HEK293T (cell line): ENCODE data around the gene BCR.

Source experiments
- ARNT ChIP-seq: fragments of 450-650 bp; IDR thresholded peaks from 2 replicates; pipeline ENCODE4 v1.6.1; 2017; ENCODE audit warnings: mild to moderate bottlenecking
- FOXK2 ChIP-seq: fragments of 450-650 bp; IDR thresholded peaks from 2 replicates; pipeline ENCODE4 v1.6.1; 2016; ENCODE audit warnings: mild to moderate bottlenecking
- FOXM1 ChIP-seq: fragments of 450-650 bp; IDR thresholded peaks from 2 replicates; pipeline ENCODE4 v1.6.1; 2017; ENCODE audit warnings: mild to moderate bottlenecking, borderline replicate concordance
- HDGF ChIP-seq: fragments of 450-650 bp; IDR thresholded peaks from 2 replicates; pipeline ENCODE4 v1.6.1; 2017; ENCODE audit warnings: antibody characterized with exemption, borderline replicate concordance
- LEF1 ChIP-seq: fragments of 450-650 bp; IDR thresholded peaks from 2 replicates; pipeline ENCODE4 v1.6.1; 2017; ENCODE audit warnings: mild to moderate bottlenecking, borderline replicate concordance
- PKNOX1 ChIP-seq: fragments of 450-650 bp; IDR thresholded peaks from 2 replicates; pipeline ENCODE4 v1.6.1; 2016
- SP1 ChIP-seq: fragments of 450-650 bp; IDR thresholded peaks from 2 replicates; pipeline ENCODE4 v1.6.1; 2017
- SUZ12 ChIP-seq: fragments of 450-650 bp; IDR thresholded peaks from 2 replicates; pipeline ENCODE4 v1.6.1; 2016; ENCODE audit warnings: mild to moderate bottlenecking

GRCh38 chr22:23166841-23167616 lies 13.3 kb upstream of the BCR start:
- TF ChIP-seq FOXM1: no peak
- no peak for TF ChIP-seq HDGF
- no peak for TF ChIP-seq SUZ12
- no peak for TF ChIP-seq SP1
- TF ChIP-seq FOXK2: no peak
- no peak for TF ChIP-seq ARNT
- no peak for TF ChIP-seq LEF1
- no peak for TF ChIP-seq PKNOX1
